Epithelial cell of esophagus (primary cell): ENCODE measurements around the gene PITPNM3.

Source experiments
- DNase-seq: peaks from one replicate; pipeline ENCODE4 v3.0.0; 2010; ENCODE audit warnings: low read depth
- H3K4me3 ChIP-seq: 2 replicates; pipeline ENCODE4 v1.5.1; 2011; ENCODE audit warnings: mild to moderate bottlenecking, low read length, control low read depth
- TF ChIP-seq, protein P1 (sequence below): IDR thresholded peaks from 2 replicates; pipeline ENCODE4 v1.5.1; 2011; ENCODE audit warnings: low read depth, mild to moderate bottlenecking, low read length, control low read depth, inconsistent platforms; ENCODE audit not compliant: insufficient read depth; ENCODE audit errors: missing control alignments

The PITPNM3 gene

DNA sequence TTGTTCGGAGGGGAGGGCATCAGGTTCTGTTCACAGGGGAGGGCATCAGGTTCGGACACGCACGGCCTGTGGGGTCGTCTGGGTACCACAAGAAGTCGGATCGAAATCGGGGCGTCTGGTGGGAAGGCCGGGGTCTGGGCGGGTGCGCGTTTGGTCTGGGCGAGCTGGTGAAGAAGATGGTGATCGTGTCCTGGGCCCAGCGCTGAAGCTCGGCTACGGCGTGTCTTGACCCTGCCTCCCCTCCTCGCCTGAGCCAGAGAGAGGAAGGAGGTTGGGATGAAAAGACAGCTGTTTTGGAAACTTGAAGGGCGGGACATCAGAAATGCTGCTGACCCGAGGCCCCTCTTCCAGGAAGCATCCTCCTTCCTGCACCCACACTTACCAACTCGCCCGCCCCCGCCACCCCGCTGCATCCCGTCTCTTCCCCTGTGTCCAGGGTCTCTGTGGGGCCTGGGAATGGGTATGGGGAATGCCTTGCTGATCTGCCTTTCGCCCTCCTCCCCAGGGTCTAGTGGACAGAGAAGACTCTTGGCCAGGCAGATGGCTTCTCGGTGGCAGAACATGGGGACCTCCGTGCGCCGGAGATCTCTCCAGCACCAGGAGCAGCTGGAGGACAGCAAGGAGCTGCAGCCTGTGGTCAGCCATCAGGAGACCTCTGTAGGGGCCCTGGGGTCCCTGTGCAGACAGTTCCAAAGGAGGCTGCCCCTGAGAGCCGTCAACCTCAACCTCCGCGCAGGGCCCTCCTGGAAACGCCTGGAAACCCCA lies 111.6 kb downstream of the PITPNM3 start:
- TF ChIP-seq, protein P1, sequence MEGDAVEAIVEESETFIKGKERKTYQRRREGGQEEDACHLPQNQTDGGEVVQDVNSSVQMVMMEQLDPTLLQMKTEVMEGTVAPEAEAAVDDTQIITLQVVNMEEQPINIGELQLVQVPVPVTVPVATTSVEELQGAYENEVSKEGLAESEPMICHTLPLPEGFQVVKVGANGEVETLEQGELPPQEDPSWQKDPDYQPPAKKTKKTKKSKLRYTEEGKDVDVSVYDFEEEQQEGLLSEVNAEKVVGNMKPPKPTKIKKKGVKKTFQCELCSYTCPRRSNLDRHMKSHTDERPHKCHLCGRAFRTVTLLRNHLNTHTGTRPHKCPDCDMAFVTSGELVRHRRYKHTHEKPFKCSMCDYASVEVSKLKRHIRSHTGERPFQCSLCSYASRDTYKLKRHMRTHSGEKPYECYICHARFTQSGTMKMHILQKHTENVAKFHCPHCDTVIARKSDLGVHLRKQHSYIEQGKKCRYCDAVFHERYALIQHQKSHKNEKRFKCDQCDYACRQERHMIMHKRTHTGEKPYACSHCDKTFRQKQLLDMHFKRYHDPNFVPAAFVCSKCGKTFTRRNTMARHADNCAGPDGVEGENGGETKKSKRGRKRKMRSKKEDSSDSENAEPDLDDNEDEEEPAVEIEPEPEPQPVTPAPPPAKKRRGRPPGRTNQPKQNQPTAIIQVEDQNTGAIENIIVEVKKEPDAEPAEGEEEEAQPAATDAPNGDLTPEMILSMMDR = no peak
- peak overlapping the region; percentile 65 for H3K4me3 ChIP-seq

GRCh38 chr17:6443692-6444570 lies 112.4 kb downstream of the PITPNM3 start, which contains the start of gene PIMREG:
PIMREG (plus strand) TSS chr17:6444455; CDS start chr17:6445111, 656 bp downstream.
- TF ChIP-seq, protein P1 = no peak
- DNase-seq = peak; percentile 95
- H3K4me3 ChIP-seq = peak within 1 kb of the TSS; percentile 65

More for the DNA sequence above, 111.6 kb downstream of the PITPNM3 start:
- DNase-seq = no peak

DNA sequence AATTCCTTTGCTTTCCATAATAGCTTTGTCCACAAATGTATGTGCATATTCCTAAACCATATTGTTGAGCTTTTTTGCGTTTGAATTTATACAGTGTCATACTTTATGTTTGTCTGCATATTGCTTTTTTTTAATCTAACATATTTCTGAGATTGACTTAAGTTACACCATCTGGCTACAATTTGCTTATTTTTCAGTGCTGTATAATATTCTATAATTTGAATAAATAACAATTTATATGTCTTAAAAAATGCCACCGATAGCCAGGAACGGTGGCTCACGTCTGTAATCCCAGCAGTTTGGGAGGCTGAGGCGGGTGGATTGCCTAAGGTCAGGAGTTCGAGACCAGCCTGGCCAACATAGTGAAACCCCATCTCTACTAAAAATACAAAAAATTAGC lies 113.6 kb downstream of the PITPNM3 start:
- H3K4me3 ChIP-seq = no peak overlapping the region
- TF ChIP-seq, protein P1 = no peak
- no peak for DNase-seq

DNA sequence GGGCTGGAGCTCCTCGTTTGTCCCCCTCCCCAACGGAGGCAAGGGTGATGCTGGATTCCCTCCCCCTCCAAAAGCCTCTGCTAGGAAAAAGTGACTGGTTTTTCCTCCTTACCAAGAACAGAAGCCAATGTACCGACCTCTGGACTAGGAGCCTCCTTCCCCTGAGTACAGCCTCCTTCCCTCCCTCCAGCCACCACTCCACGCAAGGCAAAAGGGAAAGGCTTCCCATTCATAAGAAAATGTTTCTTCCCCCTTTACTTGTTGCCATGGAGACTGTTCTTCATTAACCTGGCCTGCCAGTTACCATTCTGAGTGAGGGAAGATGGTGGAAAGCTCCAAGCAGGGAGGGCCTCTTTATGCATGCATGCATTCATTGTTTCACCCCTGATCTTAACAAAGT lies 116.4 kb downstream of the PITPNM3 start:
- DNase-seq = no peak
- TF ChIP-seq, protein P1 = no peak
- no peak overlapping the region for H3K4me3 ChIP-seq

DNA sequence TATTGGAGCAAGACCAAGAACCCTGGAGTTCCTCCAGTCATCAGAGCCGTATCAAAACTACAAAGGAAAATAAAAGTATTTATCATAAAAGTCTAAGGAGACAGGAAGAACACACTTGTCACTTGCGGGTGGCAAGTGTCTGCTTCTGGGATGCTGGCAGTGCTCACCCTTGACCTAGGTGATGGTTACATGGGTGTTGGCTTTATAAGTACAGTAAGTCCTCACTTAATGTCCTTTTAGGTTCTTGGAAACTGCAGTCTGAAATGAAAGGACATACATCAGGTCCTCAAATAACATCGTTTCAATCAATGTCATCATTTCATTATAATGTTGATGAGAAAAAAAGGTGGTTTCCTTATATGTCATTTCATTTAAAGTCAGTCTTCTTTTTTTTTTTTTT lies 118.4 kb downstream of the PITPNM3 start:
- no peak overlapping the region for H3K4me3 ChIP-seq
- no peak for DNase-seq
- TF ChIP-seq, protein P1 = no peak

DNA sequence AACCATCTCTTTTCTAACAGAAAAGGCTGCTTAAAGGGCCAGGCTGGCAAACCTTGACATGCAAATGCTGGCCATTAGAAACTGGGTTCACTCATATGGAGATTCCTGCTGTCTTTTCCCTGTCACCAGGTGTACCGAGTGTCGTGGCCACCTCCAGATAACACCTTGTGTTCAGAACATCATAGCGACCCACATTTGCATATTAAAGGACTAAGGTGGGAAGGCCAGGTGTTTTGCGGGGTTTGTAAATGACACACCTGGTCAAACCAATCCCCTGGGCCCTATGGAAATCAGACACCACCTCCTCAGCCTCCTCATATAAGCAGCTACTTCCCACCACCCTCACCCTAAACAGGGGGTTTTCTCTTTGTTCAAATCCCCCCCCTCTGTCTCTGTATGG lies 118.9 kb downstream of the PITPNM3 start:
- TF ChIP-seq, protein P1 = no peak
- H3K4me3 ChIP-seq = no peak overlapping the region
- DNase-seq = no peak
